ENCODE measurements around the gene PDE2A. TPM values are rescaled to one million over a fixed set of nuclear protein-coding genes. Genes with fewer than 3 reads are reported as not detected.

The PDE2A gene
- total RNA-seq, 3 donors from 2014 or later: 23.7 to 85.9 (median 67.0) TPM

GRCh38 chr11:72585762-72586311 is 88.4 kb downstream of the PDE2A start:
- intact Hi-C loops (cut with DNase I; ENCODE audit: low total_unique reads): no loop called here
- DNase-seq (ENCODE audit: low spot score in 2 of 2): peak in 1 of 2 donors; percentile 41
- Histone ChIP-seq H3K4me1 (peaks cover 3 to 11% of the 10 kb centered on the region in 2 donors), H3K4me3 (no peak overlapping the region), H3K27me3 (peaks cover 6 to 51% of the 10 kb centered on the region in 2 donors), H3K27ac (no peak overlapping the region), H3K9me3 (no peaks in the 10 kb centered on the region), H3K36me3 (no peaks in the 10 kb centered on the region)
- peak in 1 of 3 donors; percentile 23 for TF ChIP-seq POLR2AphosphoS5 (IDR thresholded peaks at IDR 0.05)
- TF ChIP-seq CTCF (IDR thresholded peaks at IDR 0.05): peak; percentile 75 to 94 (median 86)
- no peak for TF ChIP-seq POLR2A (IDR thresholded peaks at IDR 0.05)

- no peak for DNase-seq (ENCODE audit: low spot score in 2 of 2)
- Histone ChIP-seq H3K4me1 (peaks cover 3 to 7% of the 10 kb centered on the region in 2 donors), H3K4me3 (peak overlapping the region in 2 of 3 donors; percentile 26 to 58), H3K27ac (no peak overlapping the region), H3K9me3 (no peaks in the 10 kb centered on the region), H3K27me3 (peaks cover 3 to 43% of the 10 kb centered on the region in 2 donors), H3K36me3 (no peaks in the 10 kb centered on the region)
- TF ChIP-seq POLR2AphosphoS5 (IDR thresholded peaks at IDR 0.05): no peak
- TF ChIP-seq CTCF (IDR thresholded peaks at IDR 0.05): no peak
- TF ChIP-seq POLR2A (IDR thresholded peaks at IDR 0.05): no peak
- intact Hi-C loops (cut with DNase I; ENCODE audit: low total_unique reads): no loop called here
Observed at GRCh38 chr11:72584939-72585597, 89.2 kb downstream of the PDE2A start.

GRCh38 chr11:72584293-72584938 is 89.8 kb downstream of the PDE2A start:
- Histone ChIP-seq H3K27ac (no peak overlapping the region), H3K36me3 (no peaks in the 10 kb centered on the region), H3K9me3 (no peaks in the 10 kb centered on the region), H3K4me1 (peaks cover 0 to 6% of the 10 kb centered on the region in 2 donors), H3K27me3 (peaks cover 0 to 36% of the 10 kb centered on the region in 2 donors), H3K4me3 (peak overlapping the region in 2 of 3 donors; percentile 26 to 58)
- no peak for DNase-seq (ENCODE audit: low spot score in 2 of 2)
- intact Hi-C loops (cut with DNase I; ENCODE audit: low total_unique reads): no loop called here
- TF ChIP-seq CTCF (IDR thresholded peaks at IDR 0.05) (no peak), POLR2A (IDR thresholded peaks at IDR 0.05) (no peak), POLR2AphosphoS5 (IDR thresholded peaks at IDR 0.05) (no peak)

- no peak for TF ChIP-seq CTCF (IDR thresholded peaks at IDR 0.05)
- TF ChIP-seq POLR2AphosphoS5 (IDR thresholded peaks at IDR 0.05): no peak
- no peak for TF ChIP-seq POLR2A (IDR thresholded peaks at IDR 0.05)
- Histone ChIP-seq H3K4me3 (peak overlapping the region in 1 of 3 donors; percentile 58), H3K27me3 (peaks cover 0 to 32% of the 10 kb centered on the region in 2 donors), H3K4me1 (peaks cover 0 to 6% of the 10 kb centered on the region in 2 donors), H3K36me3 (no peaks in the 10 kb centered on the region), H3K9me3 (no peaks in the 10 kb centered on the region), H3K27ac (no peak overlapping the region)
- intact Hi-C loops (cut with DNase I; ENCODE audit: low total_unique reads): no loop called here
- DNase-seq (ENCODE audit: low spot score in 2 of 2): no peak
Observed at GRCh38 chr11:72583616-72584292, 90.5 kb downstream of the PDE2A start.

All from breast epithelium (tissue), 4 donors.